ENCODE measurements around the gene RREB1.

The RREB1 gene

DNA sequence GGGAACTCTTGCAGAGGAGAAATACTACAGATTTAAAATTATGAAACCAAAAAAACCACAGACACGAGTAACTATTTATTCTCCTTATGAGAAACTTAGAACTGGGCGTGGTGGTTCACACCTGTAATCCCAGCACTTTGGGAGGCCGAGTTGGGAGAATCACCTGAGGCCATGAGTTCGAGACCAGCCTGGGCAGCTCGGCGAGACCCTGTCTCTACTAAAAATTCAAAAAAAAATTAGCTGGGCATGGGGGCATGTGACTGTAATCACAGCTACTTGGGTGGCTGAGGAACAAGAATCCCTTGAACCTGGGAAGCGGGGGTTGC is 168.4 kb downstream of the RREB1 start:
- CTCF ChIA-PET, result interaction anchor here (0.6 to 4.4 kb wide), 37 partner anchors 10 to 1300 kb away, joined by 3 to 59 read pairs (median 5); partner anchors contain the start of genes CAGE1, RIOK1 and RREB1
- Histone ChIP-seq H3K4me3 (ENCODE audit: low read depth, low read length) (no peak overlapping the region), H3K27ac (ENCODE audit: extremely low read depth, low read depth, low read length) (no peak overlapping the region)

GRCh38 chr6:7282097-7282906 is 174.5 kb downstream of the RREB1 start:
- peaks cover 0 to 32% of the 10 kb centered on the region in 2 experiments; a peak in 1 of 3 replicates for H3K36me3 ChIP-seq (ENCODE audit: control insufficient read depth in 2 of 2, insufficient read depth in 1 of 2, low read length in 2 of 2)
- TF ChIP-seq ZBTB10 (tag by site-specific recombination; IDR thresholded peaks at IDR 0.05) (no peak), ZBTB26 (tag by site-specific recombination; optimal IDR thresholded peaks at IDR 0.05) (no peak), ZNF777 (tag by site-specific recombination; IDR thresholded peaks at IDR 0.05; ENCODE audit: borderline replicate concordance) (no peak), ZNF776 (tag by site-specific recombination; IDR thresholded peaks at IDR 0.05; ENCODE audit: borderline replicate concordance) (no peak), ZNF664 (tag by site-specific recombination; IDR thresholded peaks at IDR 0.05) (no peak)
- POLR2A ChIA-PET, result no interaction called here
- no peaks in the 10 kb centered on the region for H3K9me3 ChIP-seq (ENCODE audit: control insufficient read depth, insufficient read depth, low read depth, low read length)
- no peaks in the 10 kb centered on the region for H3K4me1 ChIP-seq (ENCODE audit: control insufficient read depth, insufficient read depth, low read length)
- H3K4me3 ChIP-seq (ENCODE audit: low read depth, low read length), result no peak overlapping the region
- CTCF ChIA-PET, result interaction anchor here (0.5 to 0.7 kb wide), 5 partner anchors 8 to 734 kb away, joined by 3 to 11 read pairs (median 4); no protein-coding TSS in a partner anchor
- H3K27ac ChIP-seq (ENCODE audit: extremely low read depth, low read depth, low read length), result no peak overlapping the region

More for the DNA sequence above, 168.4 kb downstream of the RREB1 start:
- POLR2A ChIA-PET, result interaction anchor here (0.6 to 1.6 kb wide), 2 partner anchors 113 to 298 kb away, joined by 3 to 8 read pairs; partner anchors contain the start of genes CAGE1 and RIOK1
- Histone ChIP-seq H3K4me1 (ENCODE audit: control insufficient read depth, insufficient read depth, low read length) (no peaks in the 10 kb centered on the region), H3K9me3 (ENCODE audit: control insufficient read depth, insufficient read depth, low read depth, low read length) (no peaks in the 10 kb centered on the region), H3K36me3 (ENCODE audit: control insufficient read depth in 2 of 2, insufficient read depth in 1 of 2, low read length in 2 of 2) (no peaks in the 10 kb centered on the region)
- no peak for TF ChIP-seq SCRT1 (tag by site-specific recombination; IDR thresholded peaks at IDR 0.05; ENCODE audit: borderline replicate concordance)
- no peak for TF ChIP-seq ZEB2 (tag by site-specific recombination; IDR thresholded peaks at IDR 0.05)
- TF ChIP-seq ZNF274 (IDR thresholded peaks at IDR 0.05; ENCODE audit: low read length), result no peak
- TF ChIP-seq ZNF274 (tag by site-specific recombination; IDR thresholded peaks at IDR 0.05; ENCODE audit: borderline replicate concordance), result no peak
- 0 out of 2 replicates have a peak, but pooled peaks have one; percentile 2 for TF ChIP-seq ZNF561 (tag by site-specific recombination; IDR thresholded peaks at IDR 0.05; ENCODE audit: borderline replicate concordance)
- TF ChIP-seq ZNF670 (tag by site-specific recombination; IDR thresholded peaks at IDR 0.05; ENCODE audit: low read depth), result no peak

DNA sequence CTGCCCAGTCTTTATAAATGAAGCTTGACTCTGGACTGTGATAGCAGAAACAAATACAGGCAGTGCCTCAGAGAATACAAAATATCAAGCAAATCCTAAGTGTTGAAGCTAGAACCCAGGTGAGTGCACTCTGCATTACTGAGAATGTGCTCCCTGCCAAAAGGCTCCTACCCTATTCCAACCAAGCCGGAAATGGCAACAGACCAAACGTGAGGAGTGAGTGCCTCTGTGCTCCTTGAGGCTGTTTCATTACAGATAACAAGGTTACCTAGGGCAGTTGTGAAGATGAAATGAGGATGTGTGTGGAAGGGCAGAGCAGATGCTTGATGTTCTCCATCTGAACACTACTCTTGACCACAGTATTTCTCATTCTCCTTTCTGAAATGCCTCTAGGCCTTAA is 175.9 kb downstream of the RREB1 start:
- no peaks in the 10 kb centered on the region for H3K9me3 ChIP-seq (ENCODE audit: control insufficient read depth, insufficient read depth, low read depth, low read length)
- ChIA-PET CTCF (interaction anchor here (0.7 to 1.2 kb wide), 3 partner anchors 8 to 320 kb away, joined by 3 to 7 read pairs (median 3); no protein-coding TSS in a partner anchor), POLR2A (no interaction called here)
- peaks cover 4 to 46% of the 10 kb centered on the region in 2 experiments; a peak in 1 of 3 replicates for H3K36me3 ChIP-seq (ENCODE audit: control insufficient read depth in 2 of 2, insufficient read depth in 1 of 2, low read length in 2 of 2)
- no peak overlapping the region for H3K27ac ChIP-seq (ENCODE audit: extremely low read depth, low read depth, low read length)
- H3K4me3 ChIP-seq (ENCODE audit: low read depth, low read length), result no peak overlapping the region
- H3K4me1 ChIP-seq (ENCODE audit: control insufficient read depth, insufficient read depth, low read length), result no peaks in the 10 kb centered on the region
- TF ChIP-seq GLI4 (tag by site-specific recombination; IDR thresholded peaks at IDR 0.05), result no peak
- TF ChIP-seq ZNF112 (tag by site-specific recombination; IDR thresholded peaks at IDR 0.05), result no peak
- TF ChIP-seq, protein P1, sequence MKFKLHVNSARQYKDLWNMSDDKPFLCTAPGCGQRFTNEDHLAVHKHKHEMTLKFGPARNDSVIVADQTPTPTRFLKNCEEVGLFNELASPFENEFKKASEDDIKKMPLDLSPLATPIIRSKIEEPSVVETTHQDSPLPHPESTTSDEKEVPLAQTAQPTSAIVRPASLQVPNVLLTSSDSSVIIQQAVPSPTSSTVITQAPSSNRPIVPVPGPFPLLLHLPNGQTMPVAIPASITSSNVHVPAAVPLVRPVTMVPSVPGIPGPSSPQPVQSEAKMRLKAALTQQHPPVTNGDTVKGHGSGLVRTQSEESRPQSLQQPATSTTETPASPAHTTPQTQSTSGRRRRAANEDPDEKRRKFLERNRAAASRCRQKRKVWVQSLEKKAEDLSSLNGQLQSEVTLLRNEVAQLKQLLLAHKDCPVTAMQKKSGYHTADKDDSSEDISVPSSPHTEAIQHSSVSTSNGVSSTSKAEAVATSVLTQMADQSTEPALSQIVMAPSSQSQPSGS (tag by site-specific recombination; IDR thresholded peaks at IDR 0.05; ENCODE audit: low read depth), result no peak
- TF ChIP-seq ZNF121 (tag by site-specific recombination; IDR thresholded peaks at IDR 0.05), result no peak
- no peak for TF ChIP-seq ZNF37A (tag by site-specific recombination; IDR thresholded peaks at IDR 0.05)
- TF ChIP-seq ZNF202 (tag by site-specific recombination; IDR thresholded peaks at IDR 0.05; ENCODE audit: borderline replicate concordance), result no peak
- TF ChIP-seq, protein P2, sequence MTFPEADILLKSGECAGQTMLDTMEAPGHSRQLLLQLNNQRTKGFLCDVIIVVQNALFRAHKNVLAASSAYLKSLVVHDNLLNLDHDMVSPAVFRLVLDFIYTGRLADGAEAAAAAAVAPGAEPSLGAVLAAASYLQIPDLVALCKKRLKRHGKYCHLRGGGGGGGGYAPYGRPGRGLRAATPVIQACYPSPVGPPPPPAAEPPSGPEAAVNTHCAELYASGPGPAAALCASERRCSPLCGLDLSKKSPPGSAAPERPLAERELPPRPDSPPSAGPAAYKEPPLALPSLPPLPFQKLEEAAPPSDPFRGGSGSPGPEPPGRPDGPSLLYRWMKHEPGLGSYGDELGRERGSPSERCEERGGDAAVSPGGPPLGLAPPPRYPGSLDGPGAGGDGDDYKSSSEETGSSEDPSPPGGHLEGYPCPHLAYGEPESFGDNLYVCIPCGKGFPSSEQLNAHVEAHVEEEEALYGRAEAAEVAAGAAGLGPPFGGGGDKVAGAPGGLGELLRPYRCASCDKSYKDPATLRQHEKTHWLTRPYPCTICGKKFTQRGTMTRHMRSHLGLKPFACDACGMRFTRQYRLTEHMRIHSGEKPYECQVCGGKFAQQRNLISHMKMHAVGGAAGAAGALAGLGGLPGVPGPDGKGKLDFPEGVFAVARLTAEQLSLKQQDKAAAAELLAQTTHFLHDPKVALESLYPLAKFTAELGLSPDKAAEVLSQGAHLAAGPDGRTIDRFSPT (tag by site-specific recombination; IDR thresholded peaks at IDR 0.05), result no peak
- TF ChIP-seq ZNF610 (tag by site-specific recombination; IDR thresholded peaks at IDR 0.05; ENCODE audit: borderline replicate concordance), result no peak
- TF ChIP-seq OVOL3 (tag by site-specific recombination; IDR thresholded peaks at IDR 0.05), result no peak
- TF ChIP-seq ZNF366 (tag by site-specific recombination; conservative IDR thresholded peaks at IDR 0.05), result no peak
- TF ChIP-seq SP7 (tag by site-specific recombination; IDR thresholded peaks at IDR 0.05), result no peak
- TF ChIP-seq ZNF596 (tag by site-specific recombination; IDR thresholded peaks at IDR 0.05), result no peak
- no peak for TF ChIP-seq ZNF10 (tag by site-specific recombination; IDR thresholded peaks at IDR 0.05)
